Muscle of back (tissue), 13 donors: ENCODE data around the gene SLC19A2. TPM values are rescaled to one million over a fixed set of nuclear protein-coding genes. Genes with fewer than 3 reads are reported as not detected.
"Not testable (repeated sequence)": the region's sequence is repeated elsewhere in the genome, so short reads cannot be mapped to it uniquely, and the experiment has no call there.

Experiments used
- DNase-seq, 3 donors: peaks; one replicate each; pipeline versions ENCODE4 v3.0.0 to v3.0.0-alpha.2; 2013
- long read RNA-seq, 9 donors: transcript quantifications; one replicate each; lab custom pipeline, GENCODE V29; 2026
- polyA plus RNA-seq, 10 donors: library from polyadenylated mRNA; unstranded; fragments of 120-200 nt; gene quantifications; one replicate each; pipeline ENCODE4 v1.2.1, GENCODE V29; 2013; ENCODE audit not compliant: insufficient read length in 10 of 10

SLC19A2 gene, protein sequence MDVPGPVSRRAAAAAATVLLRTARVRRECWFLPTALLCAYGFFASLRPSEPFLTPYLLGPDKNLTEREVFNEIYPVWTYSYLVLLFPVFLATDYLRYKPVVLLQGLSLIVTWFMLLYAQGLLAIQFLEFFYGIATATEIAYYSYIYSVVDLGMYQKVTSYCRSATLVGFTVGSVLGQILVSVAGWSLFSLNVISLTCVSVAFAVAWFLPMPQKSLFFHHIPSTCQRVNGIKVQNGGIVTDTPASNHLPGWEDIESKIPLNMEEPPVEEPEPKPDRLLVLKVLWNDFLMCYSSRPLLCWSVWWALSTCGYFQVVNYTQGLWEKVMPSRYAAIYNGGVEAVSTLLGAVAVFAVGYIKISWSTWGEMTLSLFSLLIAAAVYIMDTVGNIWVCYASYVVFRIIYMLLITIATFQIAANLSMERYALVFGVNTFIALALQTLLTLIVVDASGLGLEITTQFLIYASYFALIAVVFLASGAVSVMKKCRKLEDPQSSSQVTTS
- 1 to 10 TPM; 5.7 to 8.2 (median 7.7) TPM for polyA plus RNA-seq
- long read RNA-seq, donor 1, result 0 reads
- long read RNA-seq, donor 2, result 0 reads
- long read RNA-seq, donor 3, result 0 reads
- long read RNA-seq, donor 4, partial matches to known transcripts, result 0 of 1 reads
- long read RNA-seq, donor 4, other reads (novel, unspliced or antisense), result 0 of 1 reads
- long read RNA-seq, donor 5, result 0 reads
- long read RNA-seq, donor 6, partial matches to known transcripts, result 0 of 1 reads
- long read RNA-seq, donor 6, other reads (novel, unspliced or antisense), result 0 of 1 reads
- long read RNA-seq, donor 7, partial matches to known transcripts, result 0 of 1 reads
- long read RNA-seq, donor 7, other reads (novel, unspliced or antisense), result 0 of 1 reads
- long read RNA-seq, donor 8, result 0 reads
- long read RNA-seq, donor 9, result 0 reads

GRCh38 chr1:169485431-169486280, at the start of gene SLC19A2:
TSS of gene SLC19A2 (minus strand) at chr1:169485944. CDS start at chr1:169485766, 178 bp downstream.
- DNase-seq, result peak; percentile 99 to 100 (median 100)

DNA sequence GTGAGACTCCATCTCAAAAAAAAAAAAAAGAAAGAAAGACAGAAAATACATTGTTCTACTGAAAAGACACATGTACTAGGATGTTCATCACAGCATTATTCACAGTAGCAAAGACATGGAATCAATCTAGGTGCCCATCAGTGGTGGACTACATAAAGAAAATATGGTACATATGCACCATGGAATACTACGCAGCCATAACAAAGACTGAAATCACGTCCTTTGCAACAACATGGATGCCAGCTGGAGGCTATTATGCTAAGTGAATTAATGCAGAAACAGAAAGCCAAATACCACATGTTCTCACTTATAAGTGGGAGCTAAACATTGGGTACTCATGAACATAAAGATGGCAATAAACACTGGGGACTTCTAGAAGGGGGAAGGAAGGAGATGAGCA, 48.9 kb upstream of the SLC19A2 start:
- DNase-seq, result no peak

DNA sequence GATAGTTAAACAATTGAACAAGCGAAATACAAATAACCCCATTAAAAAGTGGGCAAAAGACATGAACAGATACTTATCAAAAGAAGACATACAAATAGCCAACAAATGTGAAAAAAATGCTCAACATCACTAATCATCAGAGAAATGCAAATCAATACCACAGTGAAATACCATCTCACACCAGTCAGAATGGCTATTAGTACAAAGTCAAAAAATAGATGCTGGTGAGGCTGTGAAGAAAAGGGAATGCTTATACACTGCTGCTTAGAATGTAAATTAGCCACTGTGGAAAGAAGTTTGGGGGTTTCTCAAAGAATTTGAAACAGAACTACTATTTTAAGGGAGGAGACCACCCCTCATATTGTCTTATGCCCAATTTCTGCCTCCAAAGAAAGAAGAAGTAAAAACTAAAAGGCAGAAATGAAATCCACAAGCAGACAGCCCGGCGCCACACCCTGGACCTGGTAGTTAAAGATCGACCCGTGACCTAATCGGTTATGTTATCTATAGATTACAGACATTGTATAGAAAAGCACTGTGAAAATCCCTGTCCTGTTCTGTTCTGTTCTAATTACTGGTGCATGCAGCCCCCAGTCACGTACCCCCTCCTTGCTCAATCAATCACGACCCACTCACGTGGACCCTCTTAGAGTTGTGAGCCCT, 47.9 kb upstream of the SLC19A2 start:
- not testable (repeated sequence) for DNase-seq

GRCh38 chr1:169530448-169530847, 44.7 kb upstream of the SLC19A2 start:
- no peak for DNase-seq

- DNase-seq, result no peak
Observed at GRCh38 chr1:169529068-169529642, 43.4 kb upstream of the SLC19A2 start.

GRCh38 chr1:169528215-169529067, 42.7 kb upstream of the SLC19A2 start:
- no peak for DNase-seq

- DNase-seq, result no peak
Observed at GRCh38 chr1:169527451-169528214, 41.9 kb upstream of the SLC19A2 start.

DNA sequence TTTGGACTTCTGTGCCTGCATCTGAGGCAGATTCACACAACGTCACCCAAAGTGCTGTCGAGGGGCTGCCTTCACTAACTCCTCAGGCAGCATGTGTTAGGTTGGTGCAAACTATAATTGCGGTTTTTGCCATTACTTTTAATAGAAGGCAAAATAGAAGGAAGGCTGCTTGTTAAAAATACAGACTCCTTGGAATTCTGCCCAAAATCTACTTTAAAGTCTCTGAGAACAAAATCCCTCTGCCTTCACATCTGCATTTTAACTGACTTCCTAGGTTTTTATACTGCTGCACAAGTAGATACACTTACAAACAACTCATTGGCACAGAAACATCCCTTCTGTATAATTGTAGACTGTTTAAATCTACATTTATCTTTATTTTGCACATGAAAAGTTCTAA, 41.3 kb upstream of the SLC19A2 start:
- no peak for DNase-seq

DNA sequence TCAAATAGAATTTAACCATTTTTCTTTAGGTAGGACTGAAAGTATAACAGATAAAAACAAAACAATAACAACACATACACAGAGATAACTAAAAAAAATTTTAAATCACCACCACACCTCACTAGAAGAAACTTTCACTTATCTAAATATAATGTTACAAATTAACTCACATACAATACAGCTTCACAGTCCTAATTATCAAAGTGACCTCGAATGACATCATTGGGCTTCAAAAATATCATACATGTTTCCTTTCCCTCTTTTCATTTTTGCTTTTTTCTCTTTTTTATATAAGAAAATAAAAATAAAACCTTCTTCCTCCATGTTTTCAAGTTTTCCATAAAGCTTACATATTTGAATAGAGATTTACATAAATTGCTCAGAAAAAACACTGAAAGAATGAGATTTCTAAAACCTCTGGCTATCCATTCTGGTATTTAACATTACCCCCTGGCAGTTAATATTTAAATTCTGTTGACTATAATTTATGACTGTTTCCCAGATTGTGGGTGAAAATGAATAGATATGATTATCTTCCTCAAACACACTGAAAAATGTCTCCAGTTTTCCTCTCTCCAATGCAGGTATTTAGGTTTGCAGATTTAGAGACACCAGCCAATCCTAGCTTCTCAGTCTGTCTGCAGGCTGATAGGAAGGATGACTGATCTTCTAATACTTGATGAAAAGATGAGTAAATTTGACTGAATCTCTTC, 40.5 kb upstream of the SLC19A2 start:
- no peak for DNase-seq

- no peak for DNase-seq
Observed at GRCh38 chr1:169525391-169525790, 39.6 kb upstream of the SLC19A2 start.

GRCh38 chr1:169523904-169524303, 38.2 kb upstream of the SLC19A2 start:
- no peak for DNase-seq

GRCh38 chr1:169521226-169521625, 35.5 kb upstream of the SLC19A2 start:
- DNase-seq, result no peak

DNA sequence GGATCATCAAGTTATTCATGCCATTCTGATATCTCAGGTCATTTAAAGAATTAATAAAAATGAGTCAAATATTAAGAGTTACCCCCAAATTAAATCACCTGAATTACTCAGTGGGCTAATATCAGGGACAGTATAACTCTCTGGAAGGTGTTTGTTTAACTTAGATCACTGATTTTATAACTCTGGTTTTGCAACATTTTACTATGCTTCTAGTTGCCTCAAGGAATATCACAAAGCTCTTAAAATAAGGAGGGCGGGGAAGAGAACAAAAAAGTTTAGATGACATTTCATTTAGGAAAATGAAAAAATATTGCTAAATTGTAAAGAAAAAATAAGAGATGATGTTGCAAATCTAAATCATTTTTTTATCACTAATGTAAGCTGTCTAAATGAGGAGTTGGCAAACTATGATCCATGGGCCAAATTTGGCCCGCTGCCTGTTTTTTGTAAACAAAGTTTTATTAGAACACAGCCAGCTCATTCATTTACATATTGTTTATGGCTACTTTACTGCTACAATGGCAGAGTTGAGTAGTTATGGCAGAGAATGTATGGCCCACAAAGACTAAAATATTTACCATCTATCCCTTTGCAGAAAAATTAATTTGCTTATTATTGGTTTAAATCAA, 31.9 kb upstream of the SLC19A2 start:
- no peak for DNase-seq

DNA sequence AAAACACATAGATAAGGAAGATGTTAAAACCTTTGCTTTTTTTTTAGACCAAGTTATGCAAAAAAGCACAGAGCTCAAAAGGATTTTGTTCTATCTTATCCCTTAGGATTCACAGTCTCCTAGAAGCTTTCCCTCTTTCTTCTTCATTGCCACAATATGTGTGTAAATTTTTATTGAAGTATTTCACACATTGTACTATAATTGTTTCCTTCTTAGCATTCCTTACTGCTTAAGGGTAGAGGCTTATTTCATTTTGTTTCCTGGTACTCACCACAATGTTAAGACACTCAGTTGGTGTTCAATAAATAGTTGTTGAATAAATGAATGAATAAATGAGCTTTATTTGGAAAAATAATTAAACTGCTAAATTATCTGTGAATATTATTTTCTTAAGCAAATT, 29.9 kb upstream of the SLC19A2 start:
- no peak for DNase-seq

- no peak for DNase-seq
Observed at GRCh38 chr1:169514566-169515270, 29.0 kb upstream of the SLC19A2 start.

- no peak for DNase-seq
Observed at GRCh38 chr1:169513208-169513607, 27.5 kb upstream of the SLC19A2 start.

- peak in 1 of 3 donors; percentile 20 for DNase-seq
Observed at GRCh38 chr1:169511316-169512005, 25.7 kb upstream of the SLC19A2 start.
